GM21529 (cell line): ENCODE results near the gene MAP1B.

Experiments used
- ATAC-seq: cut with Tn5 transposase; IDR thresholded peaks from one replicate; pipeline ENCODE4 v1.9.1; 2021; ENCODE audit not compliant: unreplicated experiment

Gene MAP1B

GRCh38 chr5:72187388-72188075 is 80.3 kb downstream of the MAP1B start:
- ATAC-seq = no peak

- no peak for ATAC-seq
These were observed 80.9 kb downstream of the MAP1B start for GRCh38 chr5:72188166-72188565.

- ATAC-seq = no peak
These were observed 81.9 kb downstream of the MAP1B start for GRCh38 chr5:72189146-72189545.

GRCh38 chr5:72191404-72191803 is 84.1 kb downstream of the MAP1B start:
- ATAC-seq = no peak

GRCh38 chr5:72194846-72195245 is 87.6 kb downstream of the MAP1B start:
- peak; percentile 95 for ATAC-seq

- no peak for ATAC-seq
These were observed 88.3 kb downstream of the MAP1B start for GRCh38 chr5:72195581-72195980.

GRCh38 chr5:72197393-72197792 is 90.1 kb downstream of the MAP1B start:
- no peak for ATAC-seq

GRCh38 chr5:72199681-72200080 is 92.4 kb downstream of the MAP1B start:
- ATAC-seq = no peak

GRCh38 chr5:72202331-72202825 is 95.1 kb downstream of the MAP1B start:
- no peak for ATAC-seq

GRCh38 chr5:72203251-72203845 is 96.1 kb downstream of the MAP1B start:
- ATAC-seq = no peak

GRCh38 chr5:72204946-72205345 is 97.7 kb downstream of the MAP1B start:
- ATAC-seq = no peak

GRCh38 chr5:72205431-72206009 is 98.2 kb downstream of the MAP1B start:
- no peak for ATAC-seq

- no peak for ATAC-seq
These were observed 98.9 kb downstream of the MAP1B start for GRCh38 chr5:72206160-72206559.

GRCh38 chr5:72206994-72207393 is 99.7 kb downstream of the MAP1B start:
- ATAC-seq = no peak

- ATAC-seq = no peak
These were observed 101.2 kb downstream of the MAP1B start for GRCh38 chr5:72208324-72208926.

- ATAC-seq = no peak
These were observed 102.2 kb downstream of the MAP1B start for GRCh38 chr5:72209147-72210115.

- ATAC-seq = no peak
These were observed 103.8 kb downstream of the MAP1B start for GRCh38 chr5:72210888-72211678.

- ATAC-seq = no peak
These were observed 104.9 kb downstream of the MAP1B start for GRCh38 chr5:72212171-72212570.

- no peak for ATAC-seq
These were observed 106.2 kb downstream of the MAP1B start for GRCh38 chr5:72213482-72213881.

GRCh38 chr5:72214168-72214567 is 106.9 kb downstream of the MAP1B start:
- ATAC-seq = no peak
